HG02870 (cell line): ENCODE measurements around the gene HLA-DRA.
A peak's percentile ranks its signal among the peaks of the same experiment; 100 is the strongest.

Source experiments
- ATAC-seq: cut with Tn5 transposase; IDR thresholded peaks from one replicate; pipeline ENCODE4 v1.9.1; 2021; ENCODE audit warnings: mild to moderate bottlenecking, moderate library complexity; ENCODE audit not compliant: unreplicated experiment

HLA-DRA gene

DNA sequence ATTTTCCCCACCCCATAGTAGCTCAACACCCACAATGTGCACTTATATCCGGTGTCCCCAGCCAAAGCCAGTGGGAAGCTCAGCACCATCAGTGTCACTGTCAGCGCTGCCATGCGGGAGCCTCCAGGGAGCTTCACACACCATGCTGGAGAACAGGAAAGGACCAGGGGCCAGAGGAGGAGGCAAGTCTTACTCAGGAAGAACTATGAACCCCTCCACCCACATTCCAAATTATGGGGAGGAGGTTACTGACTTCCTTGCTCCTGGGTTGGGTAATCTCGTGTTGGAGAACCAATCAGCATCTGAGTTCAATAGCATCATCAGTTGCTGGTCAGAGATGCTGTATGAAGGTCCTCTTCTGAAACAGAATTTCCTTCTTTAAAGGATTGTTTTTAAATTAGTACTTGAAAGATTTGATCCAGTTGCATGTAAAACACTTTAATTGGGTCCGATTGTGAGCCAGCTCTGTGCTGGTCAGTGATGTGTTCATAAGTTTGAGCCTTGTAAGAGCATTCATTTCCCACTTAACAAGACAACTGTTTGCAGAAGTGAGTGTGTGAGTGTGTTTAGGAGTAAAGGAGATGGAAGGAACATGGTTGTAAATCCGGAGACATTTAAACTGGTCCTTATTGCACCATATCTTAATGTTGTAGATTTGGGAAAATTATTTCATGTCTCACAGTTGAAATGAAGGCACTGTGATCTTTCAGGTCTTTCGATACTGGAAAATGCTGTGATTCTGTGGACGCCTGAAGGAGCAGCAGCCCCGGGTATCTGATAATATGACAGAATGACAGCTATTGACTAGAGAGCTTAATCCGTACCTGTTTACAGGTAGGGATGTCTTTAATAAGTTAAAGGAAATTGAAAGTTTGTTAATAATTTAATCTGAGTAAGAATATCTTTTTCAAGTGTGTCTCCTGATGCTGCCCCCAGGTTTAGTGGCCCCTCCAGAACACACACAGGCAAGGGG lies 34.0 kb downstream of the HLA-DRA start:
- ATAC-seq = peak; percentile 99

DNA sequence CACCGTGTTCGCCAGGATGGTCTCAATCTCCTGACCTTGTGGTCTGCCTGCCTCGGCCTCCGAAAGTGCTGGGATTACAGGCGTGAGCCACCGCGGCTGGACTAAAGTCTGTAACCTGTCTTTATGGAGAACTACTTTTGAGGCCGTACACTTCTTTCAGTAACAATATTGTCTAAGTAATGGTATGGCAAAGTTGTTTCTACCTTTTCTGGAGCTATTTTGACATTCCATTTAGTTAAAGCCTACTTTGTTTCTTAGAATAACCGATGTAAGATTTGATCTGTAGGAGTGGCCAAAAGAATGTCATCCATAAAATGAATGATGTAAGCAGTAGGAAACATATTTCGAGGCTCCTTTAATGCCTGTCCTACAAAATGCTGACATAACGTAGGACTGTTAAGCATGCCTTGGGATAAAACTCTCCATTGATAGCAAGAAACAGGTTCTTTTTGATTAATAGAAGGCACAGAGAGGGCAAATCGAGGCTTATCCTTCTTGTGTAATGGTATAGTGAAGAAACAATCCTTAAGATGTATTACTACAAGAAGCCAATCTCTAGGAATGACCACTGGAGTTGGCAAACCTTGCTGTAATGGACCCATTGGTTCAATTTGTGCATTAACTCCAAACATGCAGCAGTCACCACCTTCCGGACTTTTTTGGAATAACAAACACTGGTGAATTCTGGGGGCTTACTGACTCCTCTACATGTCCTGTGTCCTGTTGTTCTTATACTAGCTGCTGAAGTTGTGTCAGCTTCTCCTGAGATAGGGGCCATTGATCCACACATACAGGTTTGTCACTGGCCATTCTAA lies 35.9 kb downstream of the HLA-DRA start:
- no peak for ATAC-seq

DNA sequence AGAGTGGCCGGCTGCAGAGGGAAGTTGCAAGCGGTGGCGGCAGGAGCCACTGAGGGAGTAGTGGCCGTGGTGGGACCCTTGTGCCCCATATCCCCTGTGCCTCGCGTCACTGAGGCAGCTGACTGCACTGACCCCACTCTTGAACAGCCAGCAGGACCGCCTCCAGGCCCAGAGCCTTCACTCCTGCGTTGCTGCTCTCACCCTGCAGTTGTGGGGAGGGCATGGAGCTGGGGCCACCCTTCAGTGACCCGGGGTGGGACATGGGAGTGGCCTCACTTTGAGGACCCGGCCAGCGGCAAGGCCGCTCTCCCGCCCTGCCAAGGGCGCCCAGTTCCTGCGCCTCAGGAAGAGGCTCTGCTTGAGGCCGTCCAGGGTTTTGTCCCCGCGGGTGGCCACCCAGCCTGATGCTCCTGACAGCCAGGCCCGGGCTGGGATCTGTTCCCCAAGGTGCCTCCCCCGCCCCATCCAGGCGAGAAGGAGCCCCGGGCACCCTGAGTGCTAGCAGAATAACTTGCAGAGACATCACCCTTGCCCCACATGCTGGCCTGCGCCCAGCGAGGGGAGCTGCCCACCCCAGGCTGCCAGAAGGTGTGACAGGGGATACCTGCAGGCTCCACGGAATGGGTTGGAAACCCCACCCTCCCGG lies 44.4 kb downstream of the HLA-DRA start:
- ATAC-seq = no peak

DNA sequence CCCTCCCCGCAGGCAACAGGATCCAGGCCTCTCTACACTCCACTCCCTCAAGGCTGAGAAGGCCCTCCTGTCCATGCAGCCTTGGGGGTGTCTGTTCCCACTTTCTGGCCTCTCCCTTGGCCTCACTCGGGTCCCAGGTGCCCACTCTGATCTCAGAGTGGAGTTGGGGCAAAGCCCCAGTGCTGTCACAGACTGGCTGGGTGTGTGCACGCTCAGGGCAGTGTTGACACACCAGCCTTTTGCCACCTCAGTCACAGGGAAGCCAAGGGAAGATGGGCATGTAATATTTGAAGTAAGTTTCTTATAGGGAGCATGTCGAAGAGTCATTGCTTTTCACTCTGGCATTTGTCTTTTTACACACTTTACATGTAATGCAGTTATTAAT lies 44.9 kb downstream of the HLA-DRA start:
- ATAC-seq = no peak

DNA sequence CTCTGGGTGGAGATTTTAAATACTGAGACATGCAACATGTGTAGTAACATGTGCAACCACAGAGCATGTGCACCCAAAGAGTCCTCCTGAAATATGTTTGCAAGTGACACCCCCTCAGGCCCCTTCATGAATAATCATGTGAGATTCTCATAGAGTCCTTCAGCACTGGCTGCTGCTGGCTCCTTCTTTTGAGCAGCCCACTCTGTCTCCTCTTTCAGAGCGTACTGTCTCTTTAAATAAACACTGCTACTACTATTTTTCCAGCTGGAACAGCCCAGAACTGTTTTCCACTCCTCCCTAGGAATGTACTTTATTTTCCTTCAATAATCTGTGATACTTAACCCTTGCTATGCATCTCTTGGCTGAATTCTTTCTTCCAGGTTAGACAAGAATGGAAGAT lies 48.4 kb downstream of the HLA-DRA start:
- ATAC-seq = no peak

DNA sequence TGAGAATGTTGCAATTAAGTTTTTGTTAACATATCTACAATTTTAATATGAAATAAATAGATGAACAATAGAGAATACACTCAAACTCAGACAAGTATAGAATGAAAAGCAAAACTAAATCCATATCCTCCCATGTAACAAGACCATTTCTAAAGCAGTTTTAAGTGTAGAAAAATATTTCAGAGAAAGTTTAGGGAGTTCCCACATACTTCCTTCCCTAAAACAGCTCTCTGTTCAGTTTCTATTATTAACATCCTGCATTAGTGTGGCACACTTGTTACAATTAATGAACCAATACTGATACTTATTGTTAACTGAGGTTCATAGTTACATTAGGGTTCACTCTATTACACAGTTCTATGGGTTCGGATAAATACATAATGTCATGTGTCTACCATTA lies 52.0 kb downstream of the HLA-DRA start:
- no peak for ATAC-seq

DNA sequence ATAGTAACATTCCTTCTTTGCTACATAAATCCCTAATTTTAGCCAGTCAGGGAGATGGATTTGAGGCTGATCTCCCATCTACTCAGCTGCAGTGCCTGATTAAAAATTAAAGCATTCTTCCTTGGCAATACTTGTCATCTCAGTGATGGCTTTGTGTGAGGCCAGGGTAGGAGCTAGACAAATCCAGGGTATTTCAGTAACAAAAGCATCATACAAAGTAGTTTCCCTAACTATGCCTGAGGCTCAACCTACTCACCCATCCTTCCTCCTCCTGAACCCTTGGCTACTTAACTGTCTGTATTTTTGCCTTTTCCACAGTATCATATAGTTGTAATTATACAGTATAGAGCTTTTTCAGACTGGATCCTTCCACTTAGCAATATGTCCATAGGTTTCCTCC lies 52.7 kb downstream of the HLA-DRA start:
- ATAC-seq = no peak
